ENCODE measurements around the gene ACAA2. TPM values are rescaled to one million over a fixed set of nuclear protein-coding genes. Genes with fewer than 3 reads are reported as not detected.

The ACAA2 gene
- total and polyA plus RNA-seq, 2 donors = 44.5 to 54.5 TPM

- Histone ChIP-seq H3K9me3 (ENCODE audit: control insufficient read depth in 2 of 2, insufficient read depth in 1 of 2, low read length in 1 of 2) (no peaks in the 10 kb centered on the region), H3K4me1 (ENCODE audit: control insufficient read depth in 2 of 2, insufficient read depth in 2 of 2, low read length in 2 of 2) (no peaks in the 10 kb centered on the region), H3K27me3 (ENCODE audit: control insufficient read depth in 2 of 2, insufficient read depth in 1 of 2, low read length in 1 of 2) (peaks cover 0 to 2% of the 10 kb centered on the region in 2 donors), H3K4me3 (ENCODE audit: low read length in 2 of 2) (no peak overlapping the region), H3K27ac (ENCODE audit: low read depth in 1 of 2, low read length in 1 of 2) (no peak overlapping the region), H3K36me3 (ENCODE audit: control insufficient read depth in 2 of 2, insufficient read depth in 2 of 2, low read length in 1 of 2) (no peaks in the 10 kb centered on the region)
- no peak for DNase-seq (ENCODE audit: low read depth in 6 of 9, low spot score in 9 of 9)
- 96% methylated on average over 11 of the region's 11 CpGs for WGBS
Observed at GRCh38 chr18:49745045-49746014, 68.0 kb downstream of the ACAA2 start.

- Histone ChIP-seq H3K27ac (ENCODE audit: low read depth in 1 of 2, low read length in 1 of 2) (no peak overlapping the region), H3K9me3 (ENCODE audit: control insufficient read depth in 2 of 2, insufficient read depth in 1 of 2, low read length in 1 of 2) (no peaks in the 10 kb centered on the region), H3K27me3 (ENCODE audit: control insufficient read depth in 2 of 2, insufficient read depth in 1 of 2, low read length in 1 of 2) (peaks cover 0 to 2% of the 10 kb centered on the region in 2 donors), H3K4me1 (ENCODE audit: control insufficient read depth in 2 of 2, insufficient read depth in 2 of 2, low read length in 2 of 2) (no peaks in the 10 kb centered on the region), H3K4me3 (ENCODE audit: low read length in 2 of 2) (no peak overlapping the region), H3K36me3 (ENCODE audit: control insufficient read depth in 2 of 2, insufficient read depth in 2 of 2, low read length in 1 of 2) (no peaks in the 10 kb centered on the region)
- no peak for DNase-seq (ENCODE audit: low read depth in 6 of 9, low spot score in 9 of 9)
- WGBS = 93% methylated on average over 8 of the region's 8 CpGs
Observed at GRCh38 chr18:49744376-49745008, 68.8 kb downstream of the ACAA2 start.

- WGBS = 82% methylated on average over 5 of the region's 5 CpGs
- Histone ChIP-seq H3K27me3 (ENCODE audit: control insufficient read depth in 2 of 2, insufficient read depth in 1 of 2, low read length in 1 of 2) (peaks cover 0 to 2% of the 10 kb centered on the region in 2 donors), H3K4me1 (ENCODE audit: control insufficient read depth in 2 of 2, insufficient read depth in 2 of 2, low read length in 2 of 2) (no peaks in the 10 kb centered on the region), H3K36me3 (ENCODE audit: control insufficient read depth in 2 of 2, insufficient read depth in 2 of 2, low read length in 1 of 2) (no peaks in the 10 kb centered on the region), H3K9me3 (ENCODE audit: control insufficient read depth in 2 of 2, insufficient read depth in 1 of 2, low read length in 1 of 2) (no peaks in the 10 kb centered on the region), H3K4me3 (ENCODE audit: low read length in 2 of 2) (no peak overlapping the region), H3K27ac (ENCODE audit: low read depth in 1 of 2, low read length in 1 of 2) (no peak overlapping the region)
- DNase-seq (ENCODE audit: low read depth in 6 of 9, low spot score in 9 of 9) = no peak
Observed at GRCh38 chr18:49743117-49743567, 70.2 kb downstream of the ACAA2 start.

- H3K27me3 ChIP-seq (ENCODE audit: control insufficient read depth in 2 of 2, insufficient read depth in 1 of 2, low read length in 1 of 2) = peaks cover 0 to 2% of the 10 kb centered on the region in 2 donors
- 87% methylated on average over 4 of the region's 4 CpGs for WGBS
- no peak overlapping the region for H3K27ac ChIP-seq (ENCODE audit: low read depth in 1 of 2, low read length in 1 of 2)
- no peaks in the 10 kb centered on the region for H3K4me1 ChIP-seq (ENCODE audit: control insufficient read depth in 2 of 2, insufficient read depth in 2 of 2, low read length in 2 of 2)
- no peak overlapping the region for H3K4me3 ChIP-seq (ENCODE audit: low read length in 2 of 2)
- H3K36me3 ChIP-seq (ENCODE audit: control insufficient read depth in 2 of 2, insufficient read depth in 2 of 2, low read length in 1 of 2) = no peaks in the 10 kb centered on the region
- no peaks in the 10 kb centered on the region for H3K9me3 ChIP-seq (ENCODE audit: control insufficient read depth in 2 of 2, insufficient read depth in 1 of 2, low read length in 1 of 2)
- DNase-seq (ENCODE audit: low read depth in 6 of 9, low spot score in 9 of 9) = no peak
Observed at GRCh38 chr18:49742316-49743116, 70.8 kb downstream of the ACAA2 start.

- 81% methylated on average over 4 of the region's 4 CpGs for WGBS
- Histone ChIP-seq H3K4me3 (ENCODE audit: low read length in 2 of 2) (no peak overlapping the region), H3K9me3 (ENCODE audit: control insufficient read depth in 2 of 2, insufficient read depth in 1 of 2, low read length in 1 of 2) (no peaks in the 10 kb centered on the region), H3K27ac (ENCODE audit: low read depth in 1 of 2, low read length in 1 of 2) (no peak overlapping the region), H3K4me1 (ENCODE audit: control insufficient read depth in 2 of 2, insufficient read depth in 2 of 2, low read length in 2 of 2) (no peaks in the 10 kb centered on the region), H3K36me3 (ENCODE audit: control insufficient read depth in 2 of 2, insufficient read depth in 2 of 2, low read length in 1 of 2) (no peaks in the 10 kb centered on the region), H3K27me3 (ENCODE audit: control insufficient read depth in 2 of 2, insufficient read depth in 1 of 2, low read length in 1 of 2) (peaks cover 0 to 2% of the 10 kb centered on the region in 2 donors)
- no peak for DNase-seq (ENCODE audit: low read depth in 6 of 9, low spot score in 9 of 9)
Observed at GRCh38 chr18:49739275-49739674, 74.1 kb downstream of the ACAA2 start.

GRCh38 chr18:49738721-49739120, 74.6 kb downstream of the ACAA2 start:
- no peaks in the 10 kb centered on the region for H3K4me1 ChIP-seq (ENCODE audit: control insufficient read depth in 2 of 2, insufficient read depth in 2 of 2, low read length in 2 of 2)
- H3K27me3 ChIP-seq (ENCODE audit: control insufficient read depth in 2 of 2, insufficient read depth in 1 of 2, low read length in 1 of 2) = peaks cover 0 to 2% of the 10 kb centered on the region in 2 donors
- no peaks in the 10 kb centered on the region for H3K36me3 ChIP-seq (ENCODE audit: control insufficient read depth in 2 of 2, insufficient read depth in 2 of 2, low read length in 1 of 2)
- H3K27ac ChIP-seq (ENCODE audit: low read depth in 1 of 2, low read length in 1 of 2) = no peak overlapping the region
- no peak overlapping the region for H3K4me3 ChIP-seq (ENCODE audit: low read length in 2 of 2)
- no peak for DNase-seq (ENCODE audit: low read depth in 6 of 9, low spot score in 9 of 9)
- H3K9me3 ChIP-seq (ENCODE audit: control insufficient read depth in 2 of 2, insufficient read depth in 1 of 2, low read length in 1 of 2) = no peaks in the 10 kb centered on the region
- 98% methylated on average over 4 of the region's 4 CpGs for WGBS

- H3K27me3 ChIP-seq (ENCODE audit: control insufficient read depth in 2 of 2, insufficient read depth in 1 of 2, low read length in 1 of 2) = no peaks in the 10 kb centered on the region
- H3K9me3 ChIP-seq (ENCODE audit: control insufficient read depth in 2 of 2, insufficient read depth in 1 of 2, low read length in 1 of 2) = no peaks in the 10 kb centered on the region
- H3K4me1 ChIP-seq (ENCODE audit: control insufficient read depth in 2 of 2, insufficient read depth in 2 of 2, low read length in 2 of 2) = peaks cover 3 to 13% of the 10 kb centered on the region in 2 donors
- WGBS = 72% methylated on average over 4 of the region's 4 CpGs
- DNase-seq (ENCODE audit: low read depth in 6 of 9, low spot score in 9 of 9) = no peak
- H3K4me3 ChIP-seq (ENCODE audit: low read length in 2 of 2) = no peak overlapping the region
- H3K27ac ChIP-seq (ENCODE audit: low read depth in 1 of 2, low read length in 1 of 2) = no peak overlapping the region
- no peaks in the 10 kb centered on the region for H3K36me3 ChIP-seq (ENCODE audit: control insufficient read depth in 2 of 2, insufficient read depth in 2 of 2, low read length in 1 of 2)
Observed at GRCh38 chr18:49734836-49735235, 78.5 kb downstream of the ACAA2 start.

GRCh38 chr18:49733896-49734585, 79.3 kb downstream of the ACAA2 start:
- WGBS = 72% methylated on average over 8 of the region's 8 CpGs
- no peaks in the 10 kb centered on the region for H3K36me3 ChIP-seq (ENCODE audit: control insufficient read depth in 2 of 2, insufficient read depth in 2 of 2, low read length in 1 of 2)
- H3K4me1 ChIP-seq (ENCODE audit: control insufficient read depth in 2 of 2, insufficient read depth in 2 of 2, low read length in 2 of 2) = peaks cover 3 to 13% of the 10 kb centered on the region in 2 donors
- H3K9me3 ChIP-seq (ENCODE audit: control insufficient read depth in 2 of 2, insufficient read depth in 1 of 2, low read length in 1 of 2) = no peaks in the 10 kb centered on the region
- H3K27ac ChIP-seq (ENCODE audit: low read depth in 1 of 2, low read length in 1 of 2) = no peak overlapping the region
- H3K27me3 ChIP-seq (ENCODE audit: control insufficient read depth in 2 of 2, insufficient read depth in 1 of 2, low read length in 1 of 2) = no peaks in the 10 kb centered on the region
- no peak overlapping the region for H3K4me3 ChIP-seq (ENCODE audit: low read length in 2 of 2)
- no peak for DNase-seq (ENCODE audit: low read depth in 6 of 9, low spot score in 9 of 9)

All from thymus (tissue), 11 donors.